H1 (cell line): ENCODE data around the gene PTPRO. TPM values are rescaled to one million over a fixed set of nuclear protein-coding genes. Genes with fewer than 3 reads are reported as not detected.

Experiments
- BACH1 ChIP-seq: IDR thresholded peaks from 2 replicates; pipeline ENCODE4 v1.6.1; 2012; ENCODE audit warnings: low read length, improper control_type of control experiment
- CHD7 ChIP-seq: fragments of 300-600 bp; sonication (generic); IDR thresholded peaks from 2 replicates; pipeline ENCODE4 v1.7.1; 2012; ENCODE audit warnings: low read length, moderate library complexity, mild to moderate bottlenecking, inconsistent platforms; ENCODE audit not compliant: insufficient replicate concordance
- polyA plus RNA-seq, 7 experiments: library from polyadenylated mRNA; depleted of rRNA in 3 of 7; stranded (reverse) in 5 of 7; unstranded in 2 of 7; fragments of >200 nt in 5 of 7; fragments of 200-250 nt in 2 of 7; gene quantifications; 1 replicate in 5 of 7; 2 replicates in 1 of 7; 4 replicates in 1 of 7; pipeline versions ENCODE4 v1.2.1 to v1.2.3, GENCODE V29; 2011 to 2013; ENCODE audit warnings: missing spikeins in 2 of 7, mixed read lengths in 2 of 7
- total RNA-seq: library from RNA; stranded (reverse); fragmentation: NEBNext Ultra II Directional; extraction: Animal tissue kit (Norgen Biotek cat#: 25700); gene quantifications from 2 replicates; pipeline ENCODE4 v1.2.1, GENCODE V29; 2021

PTPRO gene
- total and polyA plus RNA-seq, 2 of the 8 experiments (the other 6 are each of a cell fraction or from before 2014, with no cell fraction given), result 0.73 to 1.7 TPM

GRCh38 chr12:15581006-15581405 is 258.7 kb downstream of the PTPRO start (continued):
- TF ChIP-seq CHD7 (no peak), BACH1 (no peak)
